Right lobe of liver (tissue), 4 donors: ENCODE measurements around the gene CRTC2.
A peak's percentile ranks its signal among the peaks of the same experiment; 100 is the strongest.

Experiments used
- POLR2A ChIP-seq: fragments of 450-650 bp; IDR thresholded peaks from one replicate; pipeline ENCODE4 v1.6.1; 2017; ENCODE audit warnings: antibody characterized with exemption, mild to moderate bottlenecking
- TF ChIP-seq, protein P1 (sequence below), 4 donors: fragments of 200-600 bp in 3 of 4; fragments of 450-650 bp in 1 of 4; IDR thresholded peaks; one replicate each; pipeline versions ENCODE4 v1.5.1 to v1.8.0; 2016 to 2022; ENCODE audit warnings: antibody characterized with exemption in 4 of 4, mild to moderate bottlenecking in 2 of 4
- donor health status: DM: no; HTN: no; CAD: no.
- donor health status: DM: no; HTN: no; CAD: no.
- donor health status: DM: no; HTN: yes; CAD: no.

DNA sequence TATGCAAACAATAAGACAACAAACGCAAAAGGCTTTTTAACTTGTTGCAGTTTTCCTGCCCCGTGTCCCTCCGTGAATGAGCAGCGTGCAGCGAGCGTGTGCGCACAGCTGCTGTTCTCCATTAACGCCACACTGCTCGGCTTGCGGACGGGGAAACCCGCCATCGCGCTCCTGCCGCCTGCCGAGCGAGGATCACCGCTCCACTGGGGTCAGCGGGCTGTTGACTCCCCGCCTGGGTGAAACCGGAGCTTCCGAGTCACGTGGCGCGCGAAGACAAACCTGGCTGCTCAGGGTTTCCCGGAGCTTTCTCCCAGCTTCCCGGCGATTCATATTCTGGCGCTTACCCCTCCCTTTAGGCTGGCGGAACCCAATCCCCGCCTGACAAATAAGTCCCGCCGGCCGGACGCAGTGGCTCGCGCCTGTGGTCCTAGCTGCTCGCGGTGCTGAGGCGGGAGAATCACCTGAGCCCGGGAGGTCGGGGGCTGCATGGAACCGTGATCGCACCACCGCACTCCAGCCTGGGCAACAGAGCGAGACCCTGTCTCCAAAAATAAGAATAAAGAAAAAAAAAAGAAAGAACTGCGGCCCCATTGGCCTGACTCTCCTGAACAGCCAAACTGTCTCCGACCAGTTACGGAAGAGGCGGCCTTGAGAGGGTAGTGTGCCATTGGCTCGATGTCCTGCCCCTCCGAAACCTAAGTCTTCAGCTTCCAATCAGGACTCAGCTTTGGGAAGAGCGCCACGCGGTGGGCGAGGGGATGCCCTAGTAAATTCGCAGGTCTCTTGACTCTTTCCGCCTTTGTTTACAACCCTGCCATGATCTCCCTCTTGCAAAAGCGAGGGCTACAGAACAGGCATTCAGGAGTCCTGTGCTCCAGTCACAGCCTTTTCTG lies 8.9 kb upstream of the CRTC2 start, which contains the start of gene CREB3L4:
- TF ChIP-seq, protein P1, sequence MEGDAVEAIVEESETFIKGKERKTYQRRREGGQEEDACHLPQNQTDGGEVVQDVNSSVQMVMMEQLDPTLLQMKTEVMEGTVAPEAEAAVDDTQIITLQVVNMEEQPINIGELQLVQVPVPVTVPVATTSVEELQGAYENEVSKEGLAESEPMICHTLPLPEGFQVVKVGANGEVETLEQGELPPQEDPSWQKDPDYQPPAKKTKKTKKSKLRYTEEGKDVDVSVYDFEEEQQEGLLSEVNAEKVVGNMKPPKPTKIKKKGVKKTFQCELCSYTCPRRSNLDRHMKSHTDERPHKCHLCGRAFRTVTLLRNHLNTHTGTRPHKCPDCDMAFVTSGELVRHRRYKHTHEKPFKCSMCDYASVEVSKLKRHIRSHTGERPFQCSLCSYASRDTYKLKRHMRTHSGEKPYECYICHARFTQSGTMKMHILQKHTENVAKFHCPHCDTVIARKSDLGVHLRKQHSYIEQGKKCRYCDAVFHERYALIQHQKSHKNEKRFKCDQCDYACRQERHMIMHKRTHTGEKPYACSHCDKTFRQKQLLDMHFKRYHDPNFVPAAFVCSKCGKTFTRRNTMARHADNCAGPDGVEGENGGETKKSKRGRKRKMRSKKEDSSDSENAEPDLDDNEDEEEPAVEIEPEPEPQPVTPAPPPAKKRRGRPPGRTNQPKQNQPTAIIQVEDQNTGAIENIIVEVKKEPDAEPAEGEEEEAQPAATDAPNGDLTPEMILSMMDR (IDR thresholded peaks at IDR 0.05): peak in 3 of 4 donors; percentile 51 to 58 (median 54)
- TF ChIP-seq POLR2A: peak; percentile 91
